Naive thymus-derived CD4-positive, alpha-beta T cell (primary cell): ENCODE results near the gene BLACAT1. TPM values are rescaled to one million over a fixed set of nuclear protein-coding genes. Genes with fewer than 3 reads are reported as not detected.
A peak's percentile ranks its signal among the peaks of the same experiment; 100 is the strongest.

Experiments
- ATAC-seq: fragments of 150-1000 bp; cut with Tn5 transposase; 2 replicates; pipeline ENCODE4 v1.10.0; 2021; ENCODE audit warnings: mild to moderate bottlenecking, moderate library complexity
- CTCF ChIA-PET: fragments of 350-600 bp; sonication (Branson Sonifier 250); formaldehyde crosslinking; loops from one replicate; lab custom pipeline; 2021; ENCODE audit warnings: antibody characterized with exemption; lab: Charles Lee
- POLR2A ChIA-PET: fragments of 350-600 bp; sonication (Branson Sonifier 250); formaldehyde crosslinking; loops from one replicate; lab custom pipeline; 2021; ENCODE audit warnings: antibody characterized with exemption, inconsistent platforms; lab: Charles Lee
- DNase-seq, 9 donors: peaks; one replicate each; pipeline versions ENCODE4 v3.0.0 to v3.0.0-alpha.2; 2020 to 2022; ENCODE audit warnings: mixed read lengths in 1 of 9
- H3K27ac ChIP-seq: one replicate; pipeline ENCODE4 v1.7.0; 2013; ENCODE audit warnings: mild to moderate bottlenecking, low read depth, low read length, moderate library complexity
- H3K27me3 ChIP-seq, 2 donors: one replicate each; pipeline ENCODE4 v1.7.0; 2013; ENCODE audit warnings: low read length in 2 of 2, mild to moderate bottlenecking in 2 of 2, moderate library complexity in 2 of 2; ENCODE audit not compliant: control insufficient read depth in 2 of 2, insufficient read depth in 2 of 2
- H3K36me3 ChIP-seq, 3 experiments: 1 replicate in 2 of 3; 2 replicates in 1 of 3; pipeline ENCODE4 v1.7.0; 2013; ENCODE audit warnings: low read length in 3 of 3, mild to moderate bottlenecking in 3 of 3, moderate library complexity in 1 of 3; ENCODE audit not compliant: insufficient read depth in 3 of 3, control insufficient read depth in 2 of 3
- H3K4me1 ChIP-seq, 2 donors: one replicate each; pipeline ENCODE4 v1.7.0; 2013; ENCODE audit warnings: low read length in 2 of 2, mild to moderate bottlenecking in 2 of 2, moderate library complexity in 1 of 2; ENCODE audit not compliant: control insufficient read depth in 2 of 2, insufficient read depth in 2 of 2
- H3K4me3 ChIP-seq: 2 replicates; pipeline ENCODE4 v1.7.0; 2013; ENCODE audit warnings: mild to moderate bottlenecking, low read length
- H3K9me3 ChIP-seq, 3 experiments: 1 replicate in 2 of 3; 2 replicates in 1 of 3; pipeline ENCODE4 v1.7.0; 2013; ENCODE audit warnings: low read length in 3 of 3; ENCODE audit not compliant: control insufficient read depth in 2 of 3
- H3K27ac Mint-ChIP-seq, 9 donors: one replicate each; pipeline ENCODE4 v1.8.0; 2020 to 2022; ENCODE audit warnings: mixed read lengths in 9 of 9, mild to moderate bottlenecking in 8 of 9, moderate library complexity in 5 of 9, inconsistent platforms in 2 of 9
- H3K27me3 Mint-ChIP-seq, 5 donors: one replicate each; pipeline ENCODE4 v1.8.0; 2021 to 2022; ENCODE audit warnings: mixed read lengths in 5 of 5, mild to moderate bottlenecking in 1 of 5
- H3K36me3 Mint-ChIP-seq, 5 donors: one replicate each; pipeline ENCODE4 v1.8.0; 2020 to 2022; ENCODE audit warnings: mixed read lengths in 5 of 5, mild to moderate bottlenecking in 3 of 5, inconsistent platforms in 1 of 5
- H3K4me1 Mint-ChIP-seq, 7 donors: one replicate each; pipeline ENCODE4 v1.8.0; 2020 to 2022; ENCODE audit warnings: mixed read lengths in 7 of 7, mild to moderate bottlenecking in 3 of 7, inconsistent platforms in 1 of 7
- H3K4me3 Mint-ChIP-seq, 10 donors: one replicate each; pipeline ENCODE4 v1.8.0; 2020 to 2022; ENCODE audit warnings: mild to moderate bottlenecking in 10 of 10, mixed read lengths in 10 of 10, moderate library complexity in 6 of 10, inconsistent platforms in 2 of 10
- H3K9me3 Mint-ChIP-seq, 11 donors: one replicate each; pipeline ENCODE4 v1.8.0; 2020 to 2022; ENCODE audit warnings: mixed read lengths in 11 of 11, mild to moderate bottlenecking in 4 of 11, inconsistent platforms in 1 of 11, moderate library complexity in 1 of 11
- intact Hi-C, 2 donors: fragments of 100-400 bp; cut with micrococcal nuclease; formaldehyde crosslinking; loops; one replicate each; pipeline ENCODE4 v1.15.1; 2023
- polyA plus RNA-seq, 2 donors: library from polyadenylated mRNA; unstranded; fragments of 300-500 nt; fragmentation: Illumina TruSeq; gene quantifications; one replicate each; pipeline ENCODE4 v1.2.3, GENCODE V29; 2021
- total RNA-seq, 6 experiments: library from RNA in 5 of 6; stranded (reverse) in 5 of 6; gene quantifications; 1 replicate in 5 of 6; 2 replicates in 1 of 6; pipeline ENCODE4 v1.2.3 and lab custom pipeline; 2021 to 2026

Gene BLACAT1
- total and polyA plus RNA-seq, 7 experiments from 2014 or later, result 0.12 to 0.44 (median 0.22) TPM; not detected in 2

DNA sequence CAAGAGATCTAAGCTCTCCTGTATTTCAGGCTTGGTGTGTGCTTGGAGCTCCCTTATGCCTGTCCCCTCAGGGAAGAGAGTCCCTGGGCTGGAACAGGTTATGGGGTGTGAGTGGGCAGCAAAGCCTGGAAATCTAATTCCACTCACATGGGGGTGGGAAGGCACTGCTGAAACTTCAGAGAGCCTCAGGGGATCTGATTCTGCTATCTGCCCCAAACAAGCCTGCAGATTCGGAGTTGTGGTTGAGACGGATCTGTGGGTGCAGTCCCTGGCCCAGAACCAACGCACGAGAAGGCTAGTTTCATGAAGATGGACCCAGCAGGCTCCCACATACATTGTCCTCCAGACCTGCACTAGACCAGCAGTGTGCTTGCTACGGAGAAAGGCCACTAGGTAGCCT is 2.9 kb downstream of the BLACAT1 start:
- ATAC-seq (no peak), DNase-seq (no peak)
- H3K4me3 Mint-ChIP-seq, result no peak overlapping the region
- H3K27ac ChIP-seq, result no peak overlapping the region
- H3K9me3 Mint-ChIP-seq, result peaks cover 0 to 1% (median 0%) of the 10 kb centered on the region in 11 donors
- H3K4me3 ChIP-seq, result no peak overlapping the region
- no peaks in the 10 kb centered on the region for H3K36me3 Mint-ChIP-seq
- CTCF ChIA-PET, result interaction anchor here (0.6 kb wide), 1 partner anchor 958 kb away, joined by 3 read pairs; no protein-coding TSS in a partner anchor
- H3K27ac Mint-ChIP-seq, result no peak overlapping the region
- peaks cover 9 to 17% of the 10 kb centered on the region in 2 donors for H3K4me1 ChIP-seq
- H3K9me3 ChIP-seq, result no peaks in the 10 kb centered on the region
- peaks cover 48 to 61% (median 54%) of the 10 kb centered on the region in 5 donors for H3K27me3 Mint-ChIP-seq
- H3K4me1 Mint-ChIP-seq, result peaks cover 6 to 19% (median 16%) of the 10 kb centered on the region in 7 donors
- no peaks in the 10 kb centered on the region for H3K36me3 ChIP-seq
- POLR2A ChIA-PET, result interaction anchor here (0.6 kb wide), 1 partner anchor 9 kb away, joined by 3 read pairs; no protein-coding TSS in a partner anchor
- peaks cover 17 to 29% of the 10 kb centered on the region in 2 donors for H3K27me3 ChIP-seq
- intact Hi-C loops, result no loop called here

DNA sequence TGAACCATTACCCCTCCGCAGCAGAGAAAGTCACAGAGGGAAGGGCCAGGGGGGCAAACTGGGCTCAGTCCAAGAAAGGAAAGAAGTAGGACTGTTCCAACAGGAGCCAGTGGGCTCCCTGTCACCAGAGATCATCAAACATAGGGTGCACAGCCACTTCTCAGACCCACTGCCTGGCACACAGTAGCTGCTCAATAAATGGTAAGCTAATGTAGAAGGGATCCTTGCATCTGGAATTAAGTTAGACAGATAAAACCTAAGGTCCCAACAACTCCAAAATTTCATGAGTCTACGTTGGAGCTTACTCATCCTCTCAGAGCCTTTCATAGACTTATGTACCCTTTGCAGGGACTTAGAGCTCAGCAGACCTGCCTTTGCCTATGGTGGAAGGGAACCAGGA is 3.5 kb downstream of the BLACAT1 start:
- Histone ChIP-seq H3K27me3 (peaks cover 17 to 29% of the 10 kb centered on the region in 2 donors), H3K36me3 (no peaks in the 10 kb centered on the region), H3K27ac (no peak overlapping the region), H3K9me3 (no peaks in the 10 kb centered on the region), H3K4me1 (peaks cover 9 to 17% of the 10 kb centered on the region in 2 donors), H3K4me3 (no peak overlapping the region)
- intact Hi-C loops, result no loop called here
- Mint-ChIP-seq H3K4me1 (peaks cover 6 to 14% (median 13%) of the 10 kb centered on the region in 7 donors), H3K27me3 (peaks cover 42 to 56% (median 49%) of the 10 kb centered on the region in 5 donors), H3K27ac (no peak overlapping the region), H3K36me3 (no peaks in the 10 kb centered on the region), H3K4me3 (no peak overlapping the region), H3K9me3 (peaks cover 0 to 1% (median 0%) of the 10 kb centered on the region in 11 donors)
- no peak for ATAC-seq
- CTCF ChIA-PET, result interaction anchor here (0.6 kb wide), 1 partner anchor 957 kb away, joined by 3 read pairs; no protein-coding TSS in a partner anchor
- POLR2A ChIA-PET, result interaction anchor here (0.6 kb wide), 1 partner anchor 8 kb away, joined by 3 read pairs; no protein-coding TSS in a partner anchor
- DNase-seq, result no peak

DNA sequence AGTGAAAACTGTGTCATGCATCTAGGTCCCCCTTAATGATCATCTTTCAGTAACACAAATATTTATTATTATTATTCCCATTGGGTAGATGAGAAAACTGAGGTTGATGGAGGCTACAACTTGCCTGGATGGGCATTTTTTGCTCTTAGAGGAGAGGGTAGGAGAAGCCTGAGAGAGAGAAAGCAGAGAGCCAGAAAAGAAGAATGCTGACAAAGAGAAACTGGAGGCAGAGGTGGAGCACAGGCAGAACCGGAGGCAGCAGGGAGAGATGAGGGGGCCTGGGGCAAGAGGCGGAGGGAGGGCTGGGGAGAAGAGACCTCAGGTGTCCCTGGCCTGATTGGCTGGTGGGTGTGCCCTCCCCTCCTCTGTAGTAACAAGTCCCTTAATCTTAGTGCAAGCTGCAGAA is 4.1 kb downstream of the BLACAT1 start:
- peaks cover 17 to 29% of the 10 kb centered on the region in 2 donors for H3K27me3 ChIP-seq
- CTCF ChIA-PET, result interaction anchor here (0.6 kb wide), 1 partner anchor 293 kb away, joined by 4 read pairs; no protein-coding TSS in a partner anchor

DNA sequence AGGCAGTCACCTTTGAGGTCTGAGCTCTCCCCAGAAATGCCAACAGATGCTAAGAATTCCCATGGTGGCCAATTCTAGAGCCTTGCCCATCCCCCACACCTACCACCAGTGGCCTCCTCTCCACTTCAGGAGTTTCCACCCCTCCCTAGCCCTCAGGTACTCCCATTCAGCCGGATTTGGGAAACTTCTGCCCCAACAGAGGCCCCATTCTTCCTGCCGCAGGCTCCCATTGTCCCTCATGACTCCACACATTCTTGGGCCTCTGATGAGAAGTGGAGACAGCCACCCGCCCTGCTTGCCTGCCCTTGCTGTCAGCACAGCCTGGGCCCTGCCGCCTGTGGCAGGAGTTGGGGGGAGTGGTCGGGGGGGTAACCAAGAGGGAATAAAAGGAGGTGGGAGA is 4.6 kb downstream of the BLACAT1 start:
- intact Hi-C loops, result no loop called here
- Mint-ChIP-seq H3K27ac (no peak overlapping the region), H3K9me3 (peaks cover 0 to 1% (median 0%) of the 10 kb centered on the region in 11 donors), H3K4me1 (peaks cover 6 to 11% (median 8%) of the 10 kb centered on the region in 7 donors), H3K4me3 (peak overlapping the region in 1 of 10 donors; percentile 30), H3K27me3 (peaks cover 38 to 55% (median 47%) of the 10 kb centered on the region in 5 donors), H3K36me3 (no peaks in the 10 kb centered on the region)
- POLR2A ChIA-PET, result no interaction called here
- ATAC-seq (no peak), DNase-seq (no peak)
- CTCF ChIA-PET, result no interaction called here
- H3K4me1 ChIP-seq, result peaks cover 9 to 13% of the 10 kb centered on the region in 2 donors
- no peak overlapping the region for H3K27ac ChIP-seq
- no peaks in the 10 kb centered on the region for H3K36me3 ChIP-seq
- peaks cover 16 to 25% of the 10 kb centered on the region in 2 donors for H3K27me3 ChIP-seq
- no peaks in the 10 kb centered on the region for H3K9me3 ChIP-seq
- no peak overlapping the region for H3K4me3 ChIP-seq

More for the DNA sequence above, 4.1 kb downstream of the BLACAT1 start:
- Mint-ChIP-seq H3K9me3 (peaks cover 0 to 1% (median 0%) of the 10 kb centered on the region in 11 donors), H3K4me1 (peaks cover 6 to 14% (median 13%) of the 10 kb centered on the region in 7 donors), H3K27ac (no peak overlapping the region), H3K4me3 (peak overlapping the region in 1 of 10 donors; percentile 30), H3K36me3 (no peaks in the 10 kb centered on the region), H3K27me3 (peaks cover 42 to 58% (median 52%) of the 10 kb centered on the region in 5 donors)
- H3K27ac ChIP-seq, result no peak overlapping the region
- no peak for ATAC-seq
- intact Hi-C loops, result no loop called here
- no peaks in the 10 kb centered on the region for H3K36me3 ChIP-seq
- no peaks in the 10 kb centered on the region for H3K9me3 ChIP-seq
- DNase-seq, result no peak
- POLR2A ChIA-PET, result no interaction called here
- H3K4me1 ChIP-seq, result peaks cover 9 to 17% of the 10 kb centered on the region in 2 donors
- no peak overlapping the region for H3K4me3 ChIP-seq

DNA sequence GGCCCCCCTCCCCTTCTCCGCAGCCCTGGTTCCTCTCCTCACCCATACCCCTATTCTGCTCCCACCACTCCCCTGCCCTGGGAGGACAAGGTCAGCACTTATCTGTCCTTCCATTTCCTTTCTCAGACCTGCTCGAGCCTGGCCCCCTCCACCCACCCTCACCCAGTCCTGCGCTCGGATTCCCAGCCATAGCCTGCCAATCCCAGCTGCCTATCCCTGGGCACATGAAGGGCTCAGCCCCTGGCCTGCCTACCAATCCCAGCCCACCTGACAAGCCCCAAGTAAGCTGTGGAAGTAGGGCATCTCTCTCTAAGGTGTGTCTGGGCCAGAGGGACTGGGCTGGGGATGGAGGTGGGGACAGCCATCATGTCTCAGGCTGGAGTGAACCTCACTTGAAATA is 5.4 kb downstream of the BLACAT1 start:
- ChIA-PET CTCF (no interaction called here), POLR2A (no interaction called here)
- intact Hi-C loops, result no loop called here
- Histone ChIP-seq H3K4me3 (no peak overlapping the region), H3K9me3 (no peaks in the 10 kb centered on the region), H3K27me3 (peaks cover 9 to 18% of the 10 kb centered on the region in 2 donors), H3K36me3 (no peaks in the 10 kb centered on the region), H3K27ac (no peak overlapping the region), H3K4me1 (peaks cover 3 to 6% of the 10 kb centered on the region in 2 donors)
- Mint-ChIP-seq H3K27me3 (peaks cover 32 to 49% (median 42%) of the 10 kb centered on the region in 5 donors), H3K4me1 (peaks cover 0 to 7% (median 3%) of the 10 kb centered on the region in 7 donors), H3K36me3 (no peaks in the 10 kb centered on the region), H3K9me3 (peaks cover 0 to 1% (median 0%) of the 10 kb centered on the region in 11 donors), H3K27ac (no peak overlapping the region), H3K4me3 (no peak overlapping the region)
- DNase-seq (no peak), ATAC-seq (no peak)

DNA sequence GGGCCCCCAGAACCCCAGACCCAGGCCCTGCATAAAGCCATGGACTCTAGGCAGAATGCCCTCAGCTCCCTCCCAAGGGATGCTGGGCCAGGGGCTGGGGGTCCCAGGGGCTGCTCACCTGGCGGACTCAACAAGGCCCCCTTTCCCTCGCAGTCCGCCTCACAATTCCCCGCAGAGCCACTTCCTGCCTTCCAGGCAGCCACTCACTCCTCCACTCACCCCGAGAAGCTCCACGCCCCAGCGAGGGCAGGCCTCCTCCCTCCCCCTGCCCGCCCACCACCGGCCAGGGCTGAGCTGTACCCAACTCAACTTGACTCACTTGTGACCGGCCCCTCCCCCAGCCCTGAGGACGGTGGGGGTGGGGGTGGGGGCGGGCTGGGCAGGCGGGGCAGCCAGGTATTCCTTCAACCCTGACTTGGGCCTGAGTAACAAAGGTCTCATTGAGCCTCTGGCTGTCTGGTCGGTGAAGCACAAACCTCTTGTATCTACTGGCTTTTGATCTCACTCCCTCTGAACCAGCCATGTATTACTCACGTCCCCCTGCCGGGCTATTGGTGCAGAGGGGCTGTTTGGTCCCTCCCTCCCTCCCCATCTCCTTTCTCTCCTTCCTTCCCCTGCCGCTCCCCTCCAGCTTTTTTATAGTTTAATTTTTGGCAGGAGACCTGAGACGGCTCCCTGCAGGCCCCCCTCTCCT is 5.9 kb downstream of the BLACAT1 start:
- Histone ChIP-seq H3K36me3 (no peaks in the 10 kb centered on the region), H3K4me3 (no peak overlapping the region), H3K27me3 (peaks cover 4 to 12% of the 10 kb centered on the region in 2 donors), H3K9me3 (no peaks in the 10 kb centered on the region), H3K27ac (no peak overlapping the region), H3K4me1 (peaks cover 0 to under 1% of the 10 kb centered on the region in 2 donors)
- Mint-ChIP-seq H3K4me3 (peak overlapping the region in 1 of 10 donors; percentile 54), H3K36me3 (no peaks in the 10 kb centered on the region), H3K27me3 (peaks cover 32 to 43% (median 39%) of the 10 kb centered on the region in 5 donors), H3K9me3 (peaks cover 0 to 1% (median 0%) of the 10 kb centered on the region in 11 donors), H3K4me1 (peaks cover 0 to 7% (median 3%) of the 10 kb centered on the region in 7 donors), H3K27ac (peak overlapping the region in 1 of 9 donors; percentile 70)
- ChIA-PET POLR2A (no interaction called here), CTCF (no interaction called here)
- ATAC-seq (no peak), DNase-seq (peak in 1 of 9 donors; percentile 50)
- intact Hi-C loops, result no loop called here
